ENCODE measurements around the gene TLN1. TPM values are rescaled to one million over a fixed set of nuclear protein-coding genes. Genes with fewer than 3 reads are reported as not detected.

The TLN1 gene
- total RNA-seq, 4 donors from 2014 or later, result 301 to 553 (median 412) TPM

GRCh38 chr9:35771943-35772342 lies 39.9 kb upstream of the TLN1 start:
- TF ChIP-seq CTCF (IDR thresholded peaks at IDR 0.05), result no peak
- ATAC-seq (ENCODE audit: low FRiP score), result peak; percentile 81
- DNase-seq (ENCODE audit: low spot score), result no peak

- DNase-seq (ENCODE audit: low spot score), result no peak
- no peak for ATAC-seq (ENCODE audit: low FRiP score)
Observed at GRCh38 chr9:35771534-35771933, 39.5 kb upstream of the TLN1 start.

GRCh38 chr9:35771075-35771433 lies 39.1 kb upstream of the TLN1 start:
- no peak for DNase-seq (ENCODE audit: low spot score)
- no peak for TF ChIP-seq CTCF (IDR thresholded peaks at IDR 0.05)
- ATAC-seq (ENCODE audit: low FRiP score), result peak; percentile 65

More at GRCh38 chr9:35771534-35771933, 39.5 kb upstream of the TLN1 start:
- no peak for TF ChIP-seq CTCF (IDR thresholded peaks at IDR 0.05)

- TF ChIP-seq CTCF (IDR thresholded peaks at IDR 0.05), result no peak
- DNase-seq (ENCODE audit: low spot score) (no peak), ATAC-seq (ENCODE audit: low FRiP score) (no peak)
Observed at GRCh38 chr9:35769763-35770162, 37.8 kb upstream of the TLN1 start.

- no peak for TF ChIP-seq CTCF (IDR thresholded peaks at IDR 0.05)
- DNase-seq (ENCODE audit: low spot score), result no peak
- no peak for ATAC-seq (ENCODE audit: low FRiP score)
Observed at GRCh38 chr9:35767458-35767857, 35.5 kb upstream of the TLN1 start.

- DNase-seq (ENCODE audit: low spot score) (no peak), ATAC-seq (ENCODE audit: low FRiP score) (no peak)
- TF ChIP-seq CTCF (IDR thresholded peaks at IDR 0.05), result no peak
Observed at GRCh38 chr9:35766997-35767396, 35.0 kb upstream of the TLN1 start.

- ATAC-seq (ENCODE audit: low FRiP score) (no peak), DNase-seq (ENCODE audit: low spot score) (no peak)
- no peak for TF ChIP-seq CTCF (IDR thresholded peaks at IDR 0.05)
Observed at GRCh38 chr9:35763803-35764202, 31.8 kb upstream of the TLN1 start.

Data from omental fat pad (tissue), 4 donors.